Adipocyte (in vitro differentiated cells): Measurements from ENCODE around the gene CDC42BPA.
A peak's percentile ranks its signal among the peaks of the same experiment; 100 is the strongest.

Experiments used
- DNase-seq: peaks from one replicate; pipeline ENCODE4 v3.0.0-alpha.2; 2015; ENCODE audit warnings: low read depth
- H3K27me3 ChIP-seq: replicated peaks from 2 replicates; pipeline ENCODE4 v1.7.0; 2013; ENCODE audit warnings: mild to moderate bottlenecking, low read length, moderate library complexity; ENCODE audit not compliant: control insufficient read depth, insufficient read depth
- H3K36me3 ChIP-seq: 2 replicates; pipeline ENCODE4 v1.7.0; 2013; ENCODE audit warnings: low read length, mild to moderate bottlenecking, moderate library complexity; ENCODE audit not compliant: control insufficient read depth, insufficient read depth, severe bottlenecking
- H3K4me1 ChIP-seq: 2 replicates; pipeline ENCODE4 v1.7.0; 2013; ENCODE audit warnings: mild to moderate bottlenecking, low read length, moderate library complexity; ENCODE audit not compliant: control insufficient read depth, insufficient read depth
- H3K4me3 ChIP-seq: 2 replicates; pipeline ENCODE4 v1.7.0; 2013; ENCODE audit warnings: mild to moderate bottlenecking, low read length, moderate library complexity
- H3K9ac ChIP-seq: 2 replicates; pipeline ENCODE4 v1.7.0; 2013; ENCODE audit warnings: mild to moderate bottlenecking, low read length, moderate library complexity
- H3K9me3 ChIP-seq: 2 replicates; pipeline ENCODE4 v1.7.0; 2013; ENCODE audit warnings: mild to moderate bottlenecking, low read length, moderate library complexity; ENCODE audit not compliant: control insufficient read depth

CDC42BPA gene, protein sequence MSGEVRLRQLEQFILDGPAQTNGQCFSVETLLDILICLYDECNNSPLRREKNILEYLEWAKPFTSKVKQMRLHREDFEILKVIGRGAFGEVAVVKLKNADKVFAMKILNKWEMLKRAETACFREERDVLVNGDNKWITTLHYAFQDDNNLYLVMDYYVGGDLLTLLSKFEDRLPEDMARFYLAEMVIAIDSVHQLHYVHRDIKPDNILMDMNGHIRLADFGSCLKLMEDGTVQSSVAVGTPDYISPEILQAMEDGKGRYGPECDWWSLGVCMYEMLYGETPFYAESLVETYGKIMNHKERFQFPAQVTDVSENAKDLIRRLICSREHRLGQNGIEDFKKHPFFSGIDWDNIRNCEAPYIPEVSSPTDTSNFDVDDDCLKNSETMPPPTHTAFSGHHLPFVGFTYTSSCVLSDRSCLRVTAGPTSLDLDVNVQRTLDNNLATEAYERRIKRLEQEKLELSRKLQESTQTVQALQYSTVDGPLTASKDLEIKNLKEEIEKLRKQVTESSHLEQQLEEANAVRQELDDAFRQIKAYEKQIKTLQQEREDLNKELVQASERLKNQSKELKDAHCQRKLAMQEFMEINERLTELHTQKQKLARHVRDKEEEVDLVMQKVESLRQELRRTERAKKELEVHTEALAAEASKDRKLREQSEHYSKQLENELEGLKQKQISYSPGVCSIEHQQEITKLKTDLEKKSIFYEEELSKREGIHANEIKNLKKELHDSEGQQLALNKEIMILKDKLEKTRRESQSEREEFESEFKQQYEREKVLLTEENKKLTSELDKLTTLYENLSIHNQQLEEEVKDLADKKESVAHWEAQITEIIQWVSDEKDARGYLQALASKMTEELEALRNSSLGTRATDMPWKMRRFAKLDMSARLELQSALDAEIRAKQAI (N-terminal part only)

DNA sequence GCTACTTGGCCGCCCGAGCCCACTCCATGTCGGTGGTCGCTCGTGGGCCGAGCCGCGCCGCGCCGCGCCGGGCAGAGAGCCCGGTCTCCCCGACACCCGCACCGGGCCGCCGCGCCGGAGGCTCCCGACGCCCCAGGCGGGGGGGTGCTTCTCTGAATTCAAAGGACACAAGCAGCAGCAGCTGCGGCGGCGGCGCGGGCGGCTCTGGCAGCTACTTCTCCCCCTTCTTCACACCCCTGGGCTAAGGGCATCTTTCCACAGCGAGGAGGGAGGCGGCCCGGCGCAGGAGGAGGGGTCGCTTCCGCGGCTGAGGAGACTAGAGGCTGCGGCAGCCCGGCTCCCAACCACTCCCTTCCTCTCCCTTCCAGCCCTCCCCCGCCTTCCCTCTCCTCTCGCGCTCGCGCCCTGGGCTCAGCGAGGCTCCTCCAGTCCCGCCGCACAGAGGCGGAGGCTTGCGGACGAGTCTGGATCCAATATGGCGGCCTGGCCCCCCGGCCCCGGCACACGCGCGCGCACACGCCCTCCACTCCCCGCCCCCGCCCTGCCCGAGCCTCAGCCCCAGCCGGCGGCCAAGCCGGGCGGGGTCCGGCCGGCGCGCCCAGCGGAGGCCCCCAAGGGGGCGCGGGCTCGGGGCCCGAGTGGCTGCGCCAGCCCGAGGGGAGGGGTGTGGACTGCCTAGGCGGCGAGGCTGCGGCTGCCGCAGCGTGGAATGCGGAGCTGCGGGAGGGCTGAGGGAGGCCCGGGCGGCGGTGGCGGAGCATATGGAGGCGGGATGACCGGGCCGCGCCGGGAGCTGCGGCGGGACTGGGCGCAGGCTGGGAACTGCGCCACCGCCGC, at the start of gene CDC42BPA:
CDC42BPA (minus strand) TSS at position 477 of the 837 bp plus-strand sequence. CDS start 1,310 bp downstream, outside the sequence.
- no peaks in the 10 kb centered on the region for H3K27me3 ChIP-seq
- DNase-seq = peak; percentile 95
- peak within 1 kb of the TSS; percentile 95 for H3K9ac ChIP-seq
- peaks cover 12% of the 10 kb centered on the region for H3K4me1 ChIP-seq
- H3K4me3 ChIP-seq = peak within 1 kb of the TSS; percentile 97
- no peaks in the 10 kb centered on the region for H3K9me3 ChIP-seq
- no peaks in the 10 kb centered on the region for H3K36me3 ChIP-seq

DNA sequence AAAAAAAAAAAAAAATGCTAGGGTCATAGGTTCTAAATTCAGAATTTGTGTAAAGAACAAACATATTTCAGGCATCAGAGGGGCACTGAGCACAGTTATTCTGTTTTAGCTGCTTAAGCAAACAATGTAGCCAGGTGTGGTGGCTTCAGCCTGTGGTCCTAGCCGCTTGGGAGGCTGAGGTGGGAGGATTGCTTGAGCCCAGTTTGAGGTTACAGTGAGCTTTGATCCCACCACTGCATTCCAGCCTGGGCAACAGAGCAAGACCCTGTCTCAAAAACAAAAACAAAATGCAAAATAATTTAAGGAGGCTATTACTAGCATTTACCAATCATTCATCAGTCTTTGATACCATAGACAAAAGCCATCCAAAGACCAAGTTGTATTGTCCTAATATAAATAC, 49.7 kb upstream of the CDC42BPA start:
- Histone ChIP-seq H3K4me1 (no peaks in the 10 kb centered on the region), H3K9me3 (no peaks in the 10 kb centered on the region), H3K36me3 (no peaks in the 10 kb centered on the region), H3K9ac (no peak overlapping the region), H3K27me3 (peaks cover 7% of the 10 kb centered on the region), H3K4me3 (no peak overlapping the region)
- no peak for DNase-seq

DNA sequence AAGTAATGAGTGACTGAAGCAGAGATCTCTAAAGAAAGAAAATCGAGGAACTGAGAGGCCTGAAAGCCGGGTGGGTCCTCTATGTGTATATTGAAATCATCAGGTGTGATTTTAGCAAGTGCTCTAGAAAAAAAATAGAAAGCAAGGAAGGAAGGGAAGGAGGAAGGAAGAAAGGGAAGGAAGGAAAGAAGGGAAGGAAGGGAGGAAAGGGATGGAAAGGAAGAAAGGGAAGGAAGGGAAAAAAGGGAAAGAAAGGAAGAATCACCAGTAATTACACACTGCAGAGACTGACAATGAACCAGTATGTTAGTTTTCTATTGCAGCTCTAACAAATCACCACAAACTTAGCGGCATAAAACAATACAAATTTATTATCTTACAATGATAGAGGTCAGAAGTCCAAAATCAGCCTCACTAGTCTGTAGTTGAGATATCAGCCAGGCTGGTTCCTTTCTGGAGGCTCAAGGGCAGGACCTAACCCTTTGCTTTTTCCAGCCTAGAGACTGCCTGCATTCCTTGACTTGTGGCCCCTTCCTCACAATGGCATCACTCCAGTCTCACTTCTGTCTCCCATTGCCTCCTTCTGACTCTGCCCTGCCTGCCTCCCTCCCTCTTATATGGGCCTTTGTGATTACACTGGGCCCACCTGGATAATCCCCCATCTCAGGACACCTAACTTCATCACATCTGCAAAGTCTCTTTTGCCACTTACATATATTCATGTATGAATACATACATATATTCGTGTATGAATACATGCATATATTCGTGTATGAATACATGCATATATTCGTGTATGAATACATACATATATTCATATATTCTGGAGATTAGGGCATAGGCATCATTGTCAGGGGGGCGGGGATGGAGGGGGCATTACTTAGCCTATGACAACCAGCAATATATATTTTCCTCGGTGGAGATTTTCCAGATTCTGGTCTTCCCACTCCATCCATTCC, 47.5 kb upstream of the CDC42BPA start:
- peaks cover 7% of the 10 kb centered on the region for H3K27me3 ChIP-seq
- DNase-seq = no peak
- no peak overlapping the region for H3K9ac ChIP-seq
- no peak overlapping the region for H3K4me3 ChIP-seq
- no peaks in the 10 kb centered on the region for H3K9me3 ChIP-seq
- H3K36me3 ChIP-seq = no peaks in the 10 kb centered on the region
- no peaks in the 10 kb centered on the region for H3K4me1 ChIP-seq

DNA sequence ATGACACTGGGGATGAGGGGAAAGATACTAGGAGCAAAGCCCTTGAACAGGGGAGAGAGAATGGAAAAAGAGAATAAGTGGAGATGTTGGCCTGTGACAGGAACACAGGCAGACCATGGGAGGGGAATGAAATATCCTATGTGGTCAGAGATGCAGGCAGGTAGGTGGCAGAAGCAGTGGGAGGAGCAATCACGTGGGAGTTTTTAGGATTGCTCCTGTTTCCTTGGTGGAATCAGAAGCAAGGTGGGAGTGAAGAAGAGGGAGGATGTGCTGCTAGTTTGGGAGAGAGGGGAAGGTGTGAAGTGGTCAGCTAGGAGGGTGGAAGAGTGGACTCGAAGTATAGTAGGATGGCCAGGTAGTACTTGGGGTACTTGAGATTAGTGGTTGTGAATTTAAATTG, 46.4 kb upstream of the CDC42BPA start:
- Histone ChIP-seq H3K4me3 (no peak overlapping the region), H3K4me1 (no peaks in the 10 kb centered on the region), H3K9me3 (no peaks in the 10 kb centered on the region), H3K27me3 (peaks cover 7% of the 10 kb centered on the region), H3K36me3 (no peaks in the 10 kb centered on the region), H3K9ac (no peak overlapping the region)
- DNase-seq = no peak

DNA sequence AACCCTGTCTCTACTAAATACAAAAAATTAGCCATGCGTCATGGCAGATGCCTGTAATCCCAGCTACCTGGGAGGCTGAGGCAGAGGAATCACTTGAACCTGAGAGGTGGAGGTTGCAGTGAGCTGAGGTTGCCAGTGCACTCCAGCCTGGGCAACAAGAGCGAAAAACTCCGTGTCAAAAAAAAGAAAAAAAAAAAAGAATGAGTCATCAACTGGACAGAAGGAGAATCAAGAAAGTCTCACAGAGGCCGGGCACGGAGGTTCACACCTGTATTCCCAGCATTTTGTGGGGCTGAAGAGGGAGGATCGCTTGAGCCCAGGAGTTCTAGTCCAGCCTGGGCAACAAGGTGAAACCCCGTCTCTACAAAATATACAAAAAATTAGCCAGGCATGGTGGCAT, 45.5 kb upstream of the CDC42BPA start:
- H3K36me3 ChIP-seq = no peaks in the 10 kb centered on the region
- no peaks in the 10 kb centered on the region for H3K4me1 ChIP-seq
- peaks cover 7% of the 10 kb centered on the region for H3K27me3 ChIP-seq
- H3K9me3 ChIP-seq = no peaks in the 10 kb centered on the region
- DNase-seq = no peak
- no peak overlapping the region for H3K4me3 ChIP-seq
- no peak overlapping the region for H3K9ac ChIP-seq

DNA sequence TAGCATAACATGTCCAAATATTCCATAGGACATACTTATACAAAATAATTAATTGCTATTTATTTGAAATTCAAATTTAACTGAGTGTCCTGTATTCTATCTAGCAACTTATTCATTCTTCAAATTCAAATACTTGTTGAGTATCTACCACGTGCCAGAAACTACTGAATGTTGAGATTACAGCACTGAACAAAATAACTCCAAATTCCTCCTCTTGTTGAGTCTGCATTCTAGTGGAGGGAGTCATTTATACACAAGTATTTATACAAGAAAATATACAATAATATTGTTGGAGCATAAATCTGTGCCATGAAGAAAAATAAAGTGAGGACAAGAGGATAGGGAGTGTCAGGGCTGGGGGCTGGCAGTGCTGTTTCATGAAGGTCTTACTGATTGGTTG, 43.7 kb upstream of the CDC42BPA start:
- no peaks in the 10 kb centered on the region for H3K9me3 ChIP-seq
- H3K4me3 ChIP-seq = no peak overlapping the region
- DNase-seq = peak; percentile 45
- H3K36me3 ChIP-seq = no peaks in the 10 kb centered on the region
- peaks cover 9% of the 10 kb centered on the region for H3K4me1 ChIP-seq
- no peak overlapping the region for H3K9ac ChIP-seq
- H3K27me3 ChIP-seq = peaks cover 7% of the 10 kb centered on the region

DNA sequence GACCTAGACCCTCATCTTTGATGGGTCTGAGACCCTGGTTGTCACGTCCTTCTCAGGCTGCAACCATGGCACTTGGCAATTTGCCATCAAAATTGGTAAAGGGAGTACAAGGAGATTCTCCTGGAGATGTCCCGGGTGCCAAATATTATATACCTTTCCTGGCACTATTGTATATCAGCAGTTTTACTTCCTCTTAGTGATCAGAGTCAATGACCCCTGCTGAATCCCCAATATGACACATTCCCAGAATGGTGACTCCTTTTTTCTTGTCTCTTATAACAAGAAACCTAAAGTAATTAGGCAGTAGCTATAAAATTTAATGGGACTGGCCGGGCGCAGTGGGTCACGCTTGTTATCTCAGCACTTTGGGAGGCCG, 39.6 kb upstream of the CDC42BPA start:
- H3K4me3 ChIP-seq = peak overlapping the region; percentile 4
- H3K27me3 ChIP-seq = no peaks in the 10 kb centered on the region
- no peak overlapping the region for H3K9ac ChIP-seq
- DNase-seq = no peak
- H3K4me1 ChIP-seq = peaks cover 16% of the 10 kb centered on the region
- H3K9me3 ChIP-seq = no peaks in the 10 kb centered on the region
- no peaks in the 10 kb centered on the region for H3K36me3 ChIP-seq

DNA sequence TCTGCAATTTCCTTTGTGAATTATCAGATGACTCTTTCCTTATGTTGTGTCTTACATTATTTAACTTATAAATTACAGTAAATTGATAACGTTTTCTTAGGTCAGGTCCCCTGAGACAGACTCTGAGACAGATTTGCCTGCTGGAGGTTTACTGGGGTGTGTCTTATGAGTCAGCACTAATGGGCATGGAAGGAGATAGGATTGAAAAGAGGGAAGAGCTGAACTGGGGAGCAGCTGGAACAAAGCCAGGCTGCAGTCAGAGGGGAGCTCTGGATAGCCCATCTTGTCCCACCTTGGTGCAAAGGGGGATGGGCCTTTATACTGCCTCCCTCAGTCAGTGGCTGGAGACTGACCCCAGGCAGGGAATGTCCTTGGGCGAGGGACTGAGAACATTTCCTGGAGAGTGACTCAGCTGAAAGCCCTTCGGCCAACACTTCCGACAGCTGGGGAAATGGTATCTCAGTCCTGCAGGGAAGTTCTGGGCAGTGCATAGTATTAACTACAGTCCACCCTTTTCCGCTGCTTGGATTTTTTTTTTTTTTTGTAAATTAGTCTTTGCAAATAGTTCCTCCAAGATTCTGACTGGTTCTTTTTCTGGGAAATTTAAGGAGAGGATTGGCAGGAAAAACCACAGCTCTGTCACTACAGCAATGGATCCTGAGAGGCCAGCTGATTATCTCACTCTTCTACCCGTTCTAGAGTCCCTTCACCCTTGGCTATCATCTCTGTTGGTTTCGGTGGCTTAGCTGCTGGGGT, 39.1 kb upstream of the CDC42BPA start:
- Histone ChIP-seq H3K4me3 (peak overlapping the region; percentile 4), H3K4me1 (peaks cover 16% of the 10 kb centered on the region), H3K9me3 (no peaks in the 10 kb centered on the region), H3K27me3 (no peaks in the 10 kb centered on the region), H3K36me3 (no peaks in the 10 kb centered on the region), H3K9ac (no peak overlapping the region)
- peak; percentile 82 for DNase-seq

DNA sequence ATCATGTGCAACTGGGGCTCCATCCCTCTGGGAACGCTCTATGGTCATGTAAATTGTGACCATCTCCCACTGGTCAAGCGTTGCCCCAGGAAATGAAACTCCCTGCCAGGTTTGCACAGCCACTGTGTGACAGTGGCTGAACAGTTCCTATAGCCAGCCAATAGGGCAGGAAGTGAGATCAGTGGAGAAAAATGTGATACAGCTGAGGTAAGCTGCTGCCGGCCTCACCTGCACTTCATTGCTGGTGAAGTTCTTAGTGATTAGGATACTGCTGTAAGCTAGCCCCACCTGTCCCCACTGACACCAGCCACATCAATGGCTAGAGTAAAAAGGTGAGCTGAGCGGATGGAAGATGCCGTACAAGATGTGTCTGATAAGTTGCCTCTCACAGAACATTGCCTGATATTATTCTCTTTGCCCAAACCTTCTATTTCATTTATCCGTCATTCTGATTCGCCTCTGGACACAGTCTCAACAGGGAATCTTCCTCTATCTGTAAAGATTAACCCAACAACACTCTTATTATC, 38.4 kb upstream of the CDC42BPA start:
- no peak overlapping the region for H3K9ac ChIP-seq
- H3K36me3 ChIP-seq = no peaks in the 10 kb centered on the region
- no peak for DNase-seq
- H3K9me3 ChIP-seq = no peaks in the 10 kb centered on the region
- H3K4me3 ChIP-seq = peak overlapping the region; percentile 1
- H3K27me3 ChIP-seq = no peaks in the 10 kb centered on the region
- peaks cover 21% of the 10 kb centered on the region for H3K4me1 ChIP-seq
